GM19395 (cell line): ENCODE results near the gene TIAM1.
"Not testable (repeated sequence)": the region's sequence is repeated elsewhere in the genome, so short reads cannot be mapped to it uniquely, and the experiment has no call there.

ENCODE experiments used
- ATAC-seq: cut with Tn5 transposase; IDR thresholded peaks from one replicate; pipeline ENCODE4 v1.9.1; 2021; ENCODE audit warnings: mild to moderate bottlenecking, moderate library complexity; ENCODE audit not compliant: unreplicated experiment

The TIAM1 gene

DNA sequence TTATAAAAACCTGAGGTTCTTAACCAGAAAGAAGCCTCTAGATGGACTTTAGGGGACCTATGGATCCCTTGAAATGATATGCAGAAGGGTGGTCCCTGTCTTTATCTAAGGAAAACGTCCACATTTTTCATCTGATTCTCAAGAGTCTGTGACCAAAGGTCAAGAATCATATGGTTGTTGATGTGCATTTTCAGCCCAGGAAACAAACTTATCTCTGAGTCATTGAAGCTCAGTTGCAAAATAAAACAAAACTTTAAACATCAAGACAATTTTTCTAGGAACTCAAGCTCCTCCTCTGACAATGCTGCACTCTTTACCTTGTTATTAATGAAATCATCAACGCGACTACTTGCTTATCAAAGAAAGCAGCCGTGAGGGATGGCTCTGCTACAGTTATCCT, 83.3 kb downstream of the TIAM1 start:
- ATAC-seq: no peak

DNA sequence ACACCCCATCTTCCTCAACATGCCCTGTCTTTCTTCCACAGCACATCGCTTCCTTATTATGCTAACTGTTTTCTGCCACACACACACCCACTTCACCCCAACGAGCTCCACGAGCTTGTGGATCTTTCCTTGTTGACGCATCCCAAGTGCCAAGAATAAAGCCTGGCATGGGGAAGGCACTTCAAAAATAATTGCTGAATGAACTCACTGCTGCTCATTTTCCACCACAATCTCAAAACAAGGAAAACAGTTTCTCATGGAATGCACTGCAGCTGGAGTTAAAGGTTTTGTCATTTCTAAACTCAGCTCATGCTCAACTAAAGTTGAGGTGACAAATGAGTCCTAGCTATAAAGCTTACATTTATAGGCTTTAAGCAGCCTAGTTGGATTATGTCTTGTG, 86.0 kb downstream of the TIAM1 start:
- ATAC-seq: no peak

DNA sequence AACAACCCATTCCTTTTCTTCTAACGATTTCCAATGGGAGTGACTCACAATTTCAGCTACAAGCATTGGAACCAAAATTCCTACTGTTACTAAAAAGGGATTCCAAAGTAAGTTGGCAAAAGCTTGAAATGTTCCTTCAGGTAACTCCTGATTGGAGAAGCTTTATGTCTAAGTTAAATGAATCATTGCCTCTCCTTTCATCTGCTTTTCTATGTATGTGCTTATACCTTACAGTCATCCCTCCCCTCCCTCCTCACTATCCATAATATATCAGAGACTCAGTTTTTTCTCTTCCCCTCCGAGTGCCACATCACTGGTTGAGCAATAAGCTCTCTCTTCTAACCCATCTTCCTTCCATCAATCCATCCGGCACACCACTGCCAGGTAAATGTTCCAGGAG, 86.8 kb downstream of the TIAM1 start:
- ATAC-seq: no peak

DNA sequence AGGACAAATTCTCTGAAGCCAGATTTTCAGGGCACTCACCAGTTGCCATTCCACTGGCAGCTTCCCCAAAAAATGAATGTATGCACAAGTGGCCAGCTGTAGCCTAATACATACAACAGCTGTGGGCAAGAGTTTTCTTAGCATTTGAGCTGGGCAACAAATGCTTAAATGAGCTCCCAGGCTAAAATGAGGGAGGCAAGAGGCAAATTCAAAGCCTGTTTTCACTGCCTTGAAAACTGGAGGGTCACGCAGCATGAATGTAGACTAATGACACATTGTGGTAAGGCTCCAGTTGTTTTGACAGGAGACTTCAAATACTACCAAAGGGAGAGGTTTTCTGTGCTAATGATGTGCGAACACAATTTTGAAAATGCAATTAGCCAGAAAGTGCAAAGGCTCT, 88.2 kb downstream of the TIAM1 start:
- no peak for ATAC-seq

DNA sequence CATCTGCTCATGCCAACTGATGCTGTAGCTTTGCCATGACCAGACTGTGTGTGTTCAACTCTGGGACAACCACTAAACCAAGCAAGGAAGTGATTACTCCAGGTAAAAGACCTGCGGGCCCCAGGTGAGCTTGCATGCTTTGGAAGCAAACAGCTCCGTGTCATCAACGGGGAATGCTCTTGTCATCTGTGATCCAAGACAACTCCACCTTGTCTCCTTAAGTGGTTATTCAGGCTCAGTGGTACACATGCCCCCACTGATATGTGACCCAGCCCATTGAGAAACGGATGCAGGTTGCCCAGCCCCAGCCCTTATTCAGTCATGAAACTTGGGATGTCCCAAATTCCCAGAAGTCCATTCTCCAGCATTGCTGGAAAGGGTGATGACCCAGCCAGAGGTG, 89.0 kb downstream of the TIAM1 start:
- no peak for ATAC-seq

DNA sequence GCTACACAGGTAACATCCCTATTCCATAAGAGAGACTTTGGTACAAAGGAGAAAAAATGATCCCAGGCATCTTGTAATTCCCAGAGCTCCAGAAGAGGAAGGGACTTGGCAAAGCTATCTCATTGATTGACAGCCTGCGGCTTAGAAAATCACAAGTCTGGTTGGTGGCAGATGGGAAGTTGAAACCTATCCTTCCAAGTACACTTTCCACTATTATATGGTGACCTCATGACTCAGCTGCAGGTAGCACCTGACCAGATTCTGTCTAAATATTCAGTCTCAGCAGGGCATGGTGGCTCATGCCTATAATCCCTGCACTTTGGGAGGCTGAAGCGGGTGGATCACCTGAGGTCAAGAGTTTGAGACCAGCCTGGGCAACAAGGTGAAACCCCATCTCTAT, 89.9 kb downstream of the TIAM1 start:
- ATAC-seq: no peak

DNA sequence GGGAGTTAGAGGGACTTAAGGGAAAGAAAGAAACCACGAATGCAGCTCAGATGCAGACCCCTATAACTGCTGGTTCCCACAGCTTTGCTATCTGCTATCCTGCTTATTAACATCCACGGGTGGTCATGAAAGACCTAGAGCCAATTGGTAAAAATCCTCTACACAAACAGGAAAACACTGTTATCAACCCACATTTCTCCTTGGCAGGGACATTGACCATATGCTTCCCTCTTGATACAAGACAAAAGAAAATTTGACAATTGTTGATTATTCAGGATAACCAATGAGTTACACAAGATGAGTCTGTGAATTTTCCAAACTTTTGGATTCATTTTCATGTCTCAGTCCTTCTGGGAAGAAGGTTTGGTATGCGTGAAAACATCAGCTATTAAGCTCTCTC, 90.4 kb downstream of the TIAM1 start:
- no peak for ATAC-seq

DNA sequence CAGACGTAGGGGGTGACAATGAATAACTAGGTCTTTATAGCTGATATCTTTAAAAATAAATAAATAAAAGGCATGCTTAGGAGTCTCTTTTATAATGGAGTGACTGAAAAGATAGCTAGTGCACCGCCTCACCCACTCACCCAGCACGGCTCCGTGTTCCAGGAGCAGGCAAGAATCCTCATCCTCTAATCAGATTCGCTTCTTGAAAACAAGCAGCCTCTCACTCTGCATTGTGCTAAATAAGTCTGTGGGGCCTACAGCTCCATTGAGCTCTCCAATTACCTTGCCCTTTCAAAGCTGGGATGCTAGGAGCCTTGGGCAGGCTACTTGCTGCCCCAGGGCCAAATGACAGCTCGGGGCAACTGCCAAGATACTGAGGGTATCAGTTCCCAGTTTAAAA, 91.5 kb downstream of the TIAM1 start:
- no peak for ATAC-seq

DNA sequence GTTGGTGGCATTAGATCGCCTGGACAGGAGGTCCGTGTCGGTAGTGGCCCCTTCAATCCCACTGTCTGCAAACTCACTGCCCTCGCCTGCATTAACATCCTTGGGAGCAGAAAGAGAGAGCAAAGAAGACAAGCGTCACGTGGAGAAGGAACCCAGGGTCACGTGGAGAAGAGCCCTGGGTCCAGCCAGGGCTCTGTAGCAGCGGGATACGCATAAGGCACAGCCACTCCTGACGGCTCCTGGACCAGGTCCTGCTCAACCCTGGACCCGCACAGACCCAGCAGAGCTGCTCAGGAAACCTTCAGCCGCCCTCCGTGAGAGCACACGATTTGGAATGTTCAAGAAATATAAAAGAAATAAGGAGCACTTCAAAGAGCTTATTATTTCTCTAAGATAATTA, 92.0 kb downstream of the TIAM1 start:
- no peak for ATAC-seq

DNA sequence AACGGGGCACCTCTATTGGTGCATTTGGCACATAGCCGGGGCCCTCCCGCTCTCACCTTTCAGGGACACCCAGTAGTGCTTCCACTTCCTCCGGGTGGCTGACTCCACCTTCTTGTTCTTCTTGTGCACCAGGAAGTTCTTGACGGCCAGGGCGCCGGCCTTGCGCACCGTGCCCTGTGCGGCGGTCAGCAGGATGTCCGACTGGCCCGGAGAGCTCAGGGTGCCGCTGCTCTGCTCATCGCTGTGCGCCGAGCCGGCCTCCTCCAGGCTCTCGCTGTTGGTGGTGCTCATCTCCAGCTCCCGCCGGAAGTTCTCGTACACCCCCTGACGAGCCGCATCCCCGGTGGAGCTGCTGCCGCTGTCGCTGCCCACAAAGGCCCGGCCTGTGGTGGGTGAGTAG, 92.4 kb downstream of the TIAM1 start:
- ATAC-seq: no peak

DNA sequence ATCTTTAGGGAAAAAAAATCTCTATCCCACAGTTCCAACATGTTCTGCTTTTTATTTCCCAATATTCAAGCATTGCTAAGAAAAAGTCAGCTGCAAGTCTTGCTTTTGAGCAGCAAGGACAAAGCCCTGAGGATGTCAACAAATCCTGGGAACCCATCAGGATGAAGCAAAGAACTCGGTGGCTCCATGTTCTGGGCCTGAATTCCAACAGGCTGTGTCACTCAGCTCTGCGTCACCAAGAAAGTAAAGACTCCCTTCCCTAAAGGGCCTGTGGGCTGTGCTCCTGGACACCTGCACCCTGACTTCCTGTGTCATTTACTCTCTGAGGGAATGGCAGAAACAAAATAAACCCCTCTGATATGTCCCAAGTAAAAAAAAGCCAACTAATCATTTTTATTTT, 95.5 kb downstream of the TIAM1 start:
- no peak for ATAC-seq

DNA sequence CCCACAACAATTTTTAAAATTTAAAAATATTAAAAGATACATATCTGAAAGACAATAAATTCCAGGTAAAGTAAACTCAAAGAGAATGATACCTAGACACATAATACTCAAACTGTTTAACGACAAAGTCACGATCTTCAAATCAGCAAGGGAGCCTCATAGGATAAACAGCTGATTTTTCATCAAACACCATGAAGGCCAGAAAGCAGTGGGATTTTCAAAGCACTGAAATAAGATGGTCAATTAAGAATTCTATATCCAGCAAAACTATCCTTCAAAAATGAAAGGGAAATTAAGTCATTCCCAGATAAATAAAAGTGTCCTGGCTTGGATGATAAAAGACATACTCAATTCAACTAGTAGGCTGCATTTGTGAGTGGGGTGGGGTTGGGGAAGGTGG, 100.5 kb downstream of the TIAM1 start:
- no peak for ATAC-seq

DNA sequence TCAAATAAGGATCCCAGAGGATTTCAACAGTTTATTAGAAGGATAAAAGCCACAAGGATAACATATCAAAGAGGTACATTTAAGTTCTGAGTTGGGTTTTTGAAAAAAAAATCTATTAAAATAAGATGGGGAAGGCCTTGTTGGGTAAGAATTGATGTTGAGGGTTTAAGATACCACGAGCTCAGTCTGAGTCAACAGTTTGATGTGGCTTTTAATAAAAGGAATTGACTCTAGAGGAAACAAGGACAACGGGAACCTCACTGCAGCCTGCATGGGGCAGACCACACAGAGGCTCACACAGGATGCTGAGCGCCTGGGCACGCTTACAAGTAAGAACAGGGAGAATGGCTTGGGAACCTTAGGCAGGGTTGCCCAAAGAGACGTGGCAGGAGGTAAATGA, 107.5 kb downstream of the TIAM1 start:
- ATAC-seq: no peak

DNA sequence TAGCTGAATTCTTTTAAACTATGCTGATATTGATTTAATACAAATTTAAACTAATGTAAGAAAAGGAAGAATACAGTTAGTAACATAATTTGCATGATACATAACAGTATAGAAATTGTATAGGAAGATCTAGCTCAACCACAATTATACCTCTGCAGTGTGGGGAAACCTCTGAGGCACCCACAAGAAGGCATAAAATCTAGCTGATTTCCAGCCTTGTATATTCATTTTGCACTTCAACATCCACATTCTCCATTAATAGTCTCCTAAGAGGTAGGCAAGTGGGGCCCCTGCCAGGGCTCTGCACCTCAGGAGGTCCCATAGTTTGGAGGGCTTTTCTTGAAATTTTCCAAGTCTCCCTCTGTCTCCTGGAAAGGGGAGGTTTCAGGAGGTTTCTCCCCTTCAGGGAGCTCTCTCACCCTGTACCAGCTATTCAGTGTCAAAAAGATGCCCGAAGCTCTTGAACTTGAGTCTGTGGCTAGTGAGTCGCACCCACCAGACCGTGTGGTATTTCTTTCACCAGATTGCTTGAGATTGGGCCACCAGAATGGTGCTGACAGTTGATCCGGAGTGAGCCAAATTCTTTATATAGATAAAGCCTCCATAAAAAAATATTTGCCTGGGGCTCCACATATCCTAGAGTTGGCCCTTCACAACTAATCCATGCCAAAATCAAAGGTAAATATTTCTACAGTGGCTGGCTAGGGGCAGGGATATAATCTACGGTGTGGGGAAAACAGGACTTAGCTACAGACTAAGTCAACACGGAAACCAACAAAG, 108.2 kb downstream of the TIAM1 start:
- no peak for ATAC-seq

DNA sequence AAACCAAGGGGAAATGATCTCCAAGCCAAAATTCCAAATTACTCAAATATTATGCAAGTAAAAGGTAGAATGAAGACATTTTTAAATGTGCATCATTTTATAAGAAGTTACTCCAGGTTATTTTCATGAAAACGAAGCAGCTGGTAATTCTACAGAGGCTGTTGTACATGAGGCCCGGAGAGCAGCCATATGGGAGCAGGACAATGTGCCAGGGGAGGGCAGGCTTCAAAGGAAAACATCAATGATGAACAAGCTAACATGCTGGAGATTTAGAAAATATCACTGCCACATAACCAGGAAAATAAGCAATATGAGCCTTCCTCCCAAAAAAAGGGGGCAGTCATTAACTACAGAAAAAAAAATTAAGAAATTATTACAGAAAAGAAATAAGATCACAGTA, 109.1 kb downstream of the TIAM1 start:
- no peak for ATAC-seq

DNA sequence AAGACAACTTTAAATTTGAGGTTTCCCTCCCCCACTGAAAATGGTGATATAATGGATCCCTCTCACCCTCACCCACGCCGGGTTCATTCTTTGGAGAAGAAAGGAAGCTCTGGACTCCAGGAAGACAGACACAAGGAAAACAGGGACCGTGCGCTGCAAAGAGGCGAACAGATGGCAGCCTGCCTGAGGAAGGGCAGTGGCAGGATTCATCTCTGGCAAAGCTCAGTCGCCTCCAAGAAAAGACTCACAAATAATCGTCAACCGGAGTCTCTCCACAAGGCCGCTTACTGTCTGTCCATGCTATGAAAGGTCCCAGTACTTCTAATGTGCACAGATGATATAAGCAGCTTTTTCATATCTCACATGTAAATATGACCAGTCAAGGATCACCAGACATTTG, 110.3 kb downstream of the TIAM1 start:
- ATAC-seq: no peak

DNA sequence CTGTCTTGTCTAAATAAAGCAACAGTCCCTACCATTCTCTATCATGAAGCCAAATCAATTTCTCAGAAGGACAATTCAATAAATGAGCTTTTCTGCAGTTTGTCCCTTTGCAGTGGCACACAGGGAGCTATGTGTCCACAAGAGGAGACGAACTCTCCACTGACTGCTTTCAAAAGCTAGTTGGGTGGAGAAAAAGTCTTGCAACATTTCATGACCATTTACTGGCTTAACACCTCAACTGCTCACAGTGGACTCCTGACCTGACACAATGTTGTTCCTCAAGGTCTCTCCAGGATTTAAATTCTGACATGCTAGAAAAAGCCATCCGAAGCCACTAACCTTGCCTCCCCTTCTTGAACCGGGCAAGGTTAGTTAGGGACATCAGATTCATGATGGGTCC, 111.7 kb downstream of the TIAM1 start:
- no peak for ATAC-seq

DNA sequence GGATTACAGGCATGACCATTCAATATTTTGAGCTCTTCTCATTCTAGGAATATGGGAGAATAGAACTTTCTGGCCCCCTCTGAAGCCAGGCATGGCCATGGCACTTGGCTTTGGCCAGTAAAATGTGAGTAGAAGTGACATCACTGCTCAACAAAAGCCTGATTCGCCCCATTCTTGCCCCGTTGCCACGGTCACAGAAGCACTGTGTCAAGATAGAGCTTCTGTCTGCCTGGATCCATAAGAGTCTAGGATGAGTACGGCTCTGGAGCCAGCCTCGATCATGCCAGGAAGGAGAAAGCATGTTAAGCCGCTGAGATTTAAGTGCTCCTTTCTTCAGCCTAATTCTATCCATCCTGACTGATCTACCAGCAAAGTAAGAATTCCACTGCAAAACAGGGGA, 113.1 kb downstream of the TIAM1 start:
- ATAC-seq: no peak

DNA sequence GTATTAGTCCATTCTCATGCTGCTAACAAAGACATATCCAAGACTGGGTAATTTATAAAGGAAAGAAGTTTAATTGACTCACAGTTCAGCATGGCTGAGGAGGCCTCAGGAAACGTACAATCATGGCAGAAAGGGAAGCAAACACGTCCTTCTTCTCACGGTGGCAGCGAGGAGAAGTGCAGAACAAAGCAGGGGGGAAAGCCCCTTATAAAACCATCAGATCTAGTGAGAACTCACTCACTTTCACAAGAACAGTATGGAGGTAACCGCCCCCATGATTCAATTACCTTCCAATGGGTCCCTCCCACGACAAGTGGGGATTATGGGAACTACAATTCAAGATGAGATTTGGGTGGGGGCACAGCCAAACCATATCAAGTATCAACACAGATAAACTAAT, 115.3 kb downstream of the TIAM1 start:
- ATAC-seq: not testable (repeated sequence)

DNA sequence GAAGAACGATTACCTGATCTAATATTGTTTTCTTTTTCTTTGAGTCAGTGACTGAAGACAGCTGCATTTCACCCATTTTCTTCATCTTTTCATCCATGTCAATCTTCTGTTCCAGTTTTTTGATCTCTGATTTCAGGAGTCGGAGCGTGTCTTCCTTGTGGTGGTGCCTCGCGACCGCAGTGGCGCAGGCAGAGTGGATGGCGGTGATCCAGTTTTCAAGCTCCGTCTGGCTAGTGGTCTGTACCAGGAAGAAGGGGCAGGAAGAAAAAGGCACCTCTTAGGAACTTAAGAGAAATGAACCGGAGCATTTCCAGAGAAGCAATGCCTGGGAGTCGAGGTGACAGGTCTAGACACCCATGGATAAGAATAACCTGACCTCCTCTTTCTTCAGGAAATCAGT, 118.3 kb downstream of the TIAM1 start:
- no peak for ATAC-seq

DNA sequence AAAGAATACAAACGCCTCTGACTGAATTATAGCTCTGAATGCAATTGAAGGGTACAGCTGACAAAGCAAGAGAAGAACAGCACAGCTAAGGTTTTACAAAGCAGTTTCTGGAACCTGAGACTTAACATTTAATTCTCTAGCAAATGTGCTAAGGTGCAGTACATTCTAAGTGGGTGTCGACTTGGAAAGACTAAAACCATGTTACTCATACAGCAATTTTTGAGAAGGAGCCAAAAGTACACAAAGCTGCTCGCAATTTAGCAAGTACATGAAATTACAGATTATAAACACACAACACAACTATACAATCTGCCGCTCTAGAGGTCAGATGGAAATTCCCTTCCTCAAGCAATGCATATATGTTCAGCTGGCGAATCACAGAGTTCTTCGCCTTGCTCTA, 121.9 kb downstream of the TIAM1 start:
- ATAC-seq: no peak

DNA sequence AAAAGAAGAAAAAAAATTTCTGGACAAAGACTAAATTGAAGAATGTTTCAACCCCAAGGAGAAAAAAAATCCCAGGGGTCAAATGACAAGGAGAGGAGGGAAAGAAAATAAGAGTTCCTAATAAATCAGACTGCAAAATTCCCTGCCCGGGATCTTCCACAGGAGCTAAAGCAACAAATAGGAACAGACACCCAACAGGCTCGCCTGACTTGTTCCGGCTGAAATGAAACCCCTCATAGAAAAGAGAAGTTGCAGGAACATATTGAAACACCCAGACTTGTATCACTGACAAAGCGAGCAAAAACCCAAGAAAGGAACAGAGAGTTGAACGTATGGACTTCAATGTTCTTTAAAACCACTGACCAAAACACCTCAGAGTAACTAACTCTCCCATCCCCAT, 123.0 kb downstream of the TIAM1 start:
- ATAC-seq: no peak

DNA sequence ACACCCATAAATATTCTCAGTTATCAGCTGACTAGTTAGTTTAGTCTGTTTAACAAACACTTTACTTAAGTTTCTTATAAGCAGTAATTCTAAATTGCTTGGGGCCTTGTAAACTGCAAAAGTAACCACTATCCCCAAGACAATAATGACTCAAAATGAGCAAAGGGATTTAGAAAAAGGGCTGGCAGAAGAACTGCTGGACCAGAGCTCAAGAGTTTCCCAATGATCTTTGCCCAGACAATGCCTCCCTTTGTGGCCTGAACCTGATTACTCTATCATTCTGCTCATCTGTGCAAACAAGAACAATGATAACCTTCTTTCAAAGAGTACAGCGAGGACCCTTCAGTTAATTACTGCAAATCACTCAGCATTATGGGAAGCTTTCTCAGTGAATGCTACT, 123.5 kb downstream of the TIAM1 start:
- ATAC-seq: no peak
